Esophagus muscularis mucosa (tissue), 4 donors: ENCODE data around the gene CTDSPL2. TPM values are rescaled to one million over a fixed set of nuclear protein-coding genes. Genes with fewer than 3 reads are reported as not detected.

Experiments used
- DNase-seq: peaks from one replicate; pipeline ENCODE4 v3.0.0-alpha.2; 2017; ENCODE audit errors: extremely low spot score
- H3K27ac ChIP-seq, 4 donors: fragments of 200-600 bp; sonication (generic); replicated peaks in 1 of 4; 1 replicate in 3 of 4; 2 replicates in 1 of 4; pipeline ENCODE4 v1.5.1; 2016 to 2019; ENCODE audit warnings: mild to moderate bottlenecking in 1 of 4
- H3K27me3 ChIP-seq, 4 donors: fragments of 200-600 bp; sonication (generic); one replicate each; pipeline versions ENCODE4 v1.5.1 to v1.6.0; 2016 to 2019
- H3K36me3 ChIP-seq, 4 donors: fragments of 200-600 bp; sonication (generic); one replicate each; pipeline ENCODE4 v1.5.1; 2016 to 2019
- H3K4me1 ChIP-seq, 4 donors: fragments of 200-600 bp; sonication (generic); one replicate each; pipeline ENCODE4 v1.5.1; 2016 to 2019
- H3K4me3 ChIP-seq, 4 donors: fragments of 200-600 bp; sonication (generic); 1 replicate in 2 of 4; 2 replicates in 2 of 4; pipeline ENCODE4 v1.5.1; 2016 to 2019; ENCODE audit warnings: mild to moderate bottlenecking in 4 of 4, moderate library complexity in 1 of 4
- H3K9me3 ChIP-seq, 4 donors: fragments of 200-600 bp; sonication (generic); 1 replicate in 3 of 4; 2 replicates in 1 of 4; pipeline ENCODE4 v1.5.1; 2016 to 2019
- EP300 ChIP-seq: sonication (generic); formaldehyde crosslinking; IDR thresholded peaks from one replicate; pipeline ENCODE4 v1.6.1; 2017; ENCODE audit warnings: antibody characterized with exemption
- POLR2A ChIP-seq: fragments of 450-650 bp; IDR thresholded peaks from one replicate; pipeline ENCODE4 v1.6.1; 2017; ENCODE audit warnings: antibody characterized with exemption, moderate library complexity, mild to moderate bottlenecking, low read depth
- POLR2AphosphoS5 ChIP-seq, 2 donors: sonication (generic); formaldehyde crosslinking; IDR thresholded peaks; one replicate each; pipeline ENCODE4 v1.6.1; 2017; ENCODE audit warnings: antibody characterized with exemption in 2 of 2
- WGBS: methylation state at CpG from one replicate; pipeline ENCODE4 v1.1.5; 2018; 5-methylcytosine and 5-hydroxymethylcytosine counted together
- intact Hi-C: fragments of 100-400 bp; cut with DNase I; formaldehyde crosslinking; loops from one replicate; pipeline ENCODE4 v1.15.1; 2023
- total RNA-seq, 4 donors: library from RNA; depleted of rRNA; stranded (reverse); fragments of >200 nt; gene quantifications; one replicate each; pipeline versions ENCODE4 v1.1.0 to v1.2.1, GENCODE V29; 2016
- TF ChIP-seq, protein P1 (sequence below), 3 experiments: fragments of 200-600 bp in 2 of 3; fragments of 450-650 bp in 1 of 3; sonication (generic) in 2 of 3; IDR thresholded peaks; one replicate each; pipeline ENCODE4 v1.5.1; 2017 to 2019; ENCODE audit warnings: antibody characterized with exemption in 3 of 3, mild to moderate bottlenecking in 2 of 3, moderate library complexity in 1 of 3

CTDSPL2 gene
- total RNA-seq, 4 donors from 2014 or later: 28.8 to 46.4 (median 43.8) TPM

DNA sequence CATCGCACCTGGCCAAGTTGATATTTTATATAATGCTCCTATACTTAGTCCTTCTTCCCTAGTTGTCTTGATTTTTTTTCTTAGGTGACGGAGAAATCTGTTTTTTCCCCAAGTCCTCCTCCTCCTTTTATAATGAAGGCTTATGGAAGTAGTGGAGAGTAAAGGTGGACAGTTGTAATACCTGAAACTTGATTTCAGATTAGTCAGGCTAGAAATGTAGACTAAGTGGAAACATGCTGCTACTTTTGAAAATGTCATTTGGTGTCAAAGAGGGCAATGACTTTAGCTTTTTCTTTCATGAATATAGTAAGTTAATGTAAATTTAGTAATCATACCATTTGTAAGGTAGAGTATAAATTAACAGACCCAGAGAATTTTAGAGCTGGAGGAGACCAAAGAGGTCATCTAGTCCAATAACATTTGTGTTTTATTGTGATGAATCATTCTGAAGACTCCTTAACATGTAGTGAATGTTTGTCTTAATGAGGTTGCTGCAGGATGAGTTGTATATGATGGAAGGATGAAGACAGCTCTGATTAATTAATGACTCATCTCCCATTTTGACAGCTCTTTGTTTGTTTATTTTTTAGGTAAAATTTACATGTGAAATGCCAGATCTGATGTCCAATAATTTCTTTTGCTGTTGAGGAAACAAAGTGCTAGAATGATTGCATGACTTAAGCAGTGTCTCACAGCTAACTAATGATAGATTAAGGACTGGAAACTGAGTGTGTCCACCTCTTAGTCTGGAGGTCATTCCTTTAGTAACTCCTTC, 8.7 kb downstream of the CTDSPL2 start:
- intact Hi-C loops: no loop called here
- 100% methylated on average over 2 of the region's 2 CpGs for WGBS

DNA sequence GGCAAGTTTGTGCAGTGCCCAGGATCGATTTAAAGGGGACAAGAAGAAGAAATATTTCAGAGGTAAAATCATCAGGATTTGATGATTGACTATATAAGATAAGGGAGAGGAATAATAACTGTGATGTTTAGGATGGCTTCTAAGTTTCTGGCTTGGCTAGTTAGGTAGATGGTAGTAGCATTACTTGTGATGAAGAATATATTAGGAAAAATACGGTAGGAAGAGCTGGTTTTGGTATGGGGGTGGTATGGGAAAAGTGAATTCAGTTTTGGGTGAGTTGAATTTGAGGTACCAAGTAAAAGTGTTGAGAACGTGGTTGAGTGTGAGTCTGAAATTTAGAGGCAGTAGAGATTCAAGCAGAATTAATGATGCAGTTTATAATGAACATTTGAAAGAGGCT, 11.0 kb downstream of the CTDSPL2 start:
- 83% methylated on average over 3 of the region's 3 CpGs for WGBS
- intact Hi-C loops: no loop called here
- TF ChIP-seq POLR2AphosphoS5 (IDR thresholded peaks at IDR 0.05): no peak
- TF ChIP-seq POLR2A: no peak
- TF ChIP-seq, protein P1, sequence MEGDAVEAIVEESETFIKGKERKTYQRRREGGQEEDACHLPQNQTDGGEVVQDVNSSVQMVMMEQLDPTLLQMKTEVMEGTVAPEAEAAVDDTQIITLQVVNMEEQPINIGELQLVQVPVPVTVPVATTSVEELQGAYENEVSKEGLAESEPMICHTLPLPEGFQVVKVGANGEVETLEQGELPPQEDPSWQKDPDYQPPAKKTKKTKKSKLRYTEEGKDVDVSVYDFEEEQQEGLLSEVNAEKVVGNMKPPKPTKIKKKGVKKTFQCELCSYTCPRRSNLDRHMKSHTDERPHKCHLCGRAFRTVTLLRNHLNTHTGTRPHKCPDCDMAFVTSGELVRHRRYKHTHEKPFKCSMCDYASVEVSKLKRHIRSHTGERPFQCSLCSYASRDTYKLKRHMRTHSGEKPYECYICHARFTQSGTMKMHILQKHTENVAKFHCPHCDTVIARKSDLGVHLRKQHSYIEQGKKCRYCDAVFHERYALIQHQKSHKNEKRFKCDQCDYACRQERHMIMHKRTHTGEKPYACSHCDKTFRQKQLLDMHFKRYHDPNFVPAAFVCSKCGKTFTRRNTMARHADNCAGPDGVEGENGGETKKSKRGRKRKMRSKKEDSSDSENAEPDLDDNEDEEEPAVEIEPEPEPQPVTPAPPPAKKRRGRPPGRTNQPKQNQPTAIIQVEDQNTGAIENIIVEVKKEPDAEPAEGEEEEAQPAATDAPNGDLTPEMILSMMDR (IDR thresholded peaks at IDR 0.05): no peak
- no peak for TF ChIP-seq EP300
- Histone ChIP-seq H3K27me3 (no peaks in the 10 kb centered on the region), H3K36me3 (no peaks in the 10 kb centered on the region), H3K4me1 (peaks cover 8 to 47% (median 27%) of the 10 kb centered on the region in 4 donors), H3K4me3 (no peak overlapping the region), H3K27ac (no peak overlapping the region), H3K9me3 (no peaks in the 10 kb centered on the region)
- no peak for DNase-seq

More for the DNA sequence above, 8.7 kb downstream of the CTDSPL2 start:
- Histone ChIP-seq H3K9me3 (no peaks in the 10 kb centered on the region), H3K36me3 (peaks cover 0 to 11% (median 0%) of the 10 kb centered on the region in 4 donors), H3K27ac (no peak overlapping the region), H3K27me3 (no peaks in the 10 kb centered on the region), H3K4me3 (no peak overlapping the region), H3K4me1 (peaks cover 7 to 40% (median 27%) of the 10 kb centered on the region in 4 donors)
- TF ChIP-seq EP300 (no peak), POLR2AphosphoS5 (IDR thresholded peaks at IDR 0.05) (no peak), POLR2A (no peak)
- TF ChIP-seq, protein P1 (IDR thresholded peaks at IDR 0.05): no peak
- DNase-seq: no peak

DNA sequence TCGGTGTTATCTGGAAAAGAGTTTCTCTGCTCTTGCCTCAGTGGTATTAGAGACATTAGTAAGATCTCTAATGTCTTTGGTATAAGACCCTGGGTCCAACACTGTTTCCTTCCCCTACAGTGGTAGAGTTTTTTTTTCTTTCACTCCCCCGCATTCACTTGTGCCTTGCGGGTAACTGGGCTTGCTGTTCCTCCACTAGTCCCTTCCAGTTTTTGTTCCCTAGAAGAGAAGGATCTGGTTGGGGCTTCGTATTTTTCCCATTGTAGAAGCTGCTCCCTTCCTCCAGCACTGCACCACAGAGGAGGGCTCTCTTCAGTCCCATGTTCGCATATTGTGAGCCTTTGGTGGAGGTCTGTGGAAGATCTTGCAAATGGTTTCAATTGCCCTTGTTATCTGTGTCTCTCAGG, 13.7 kb downstream of the CTDSPL2 start:
- no peak overlapping the region for H3K27ac ChIP-seq
- H3K4me1 ChIP-seq: peaks cover 8 to 47% (median 25%) of the 10 kb centered on the region in 4 donors
- DNase-seq: no peak
- intact Hi-C loops: no loop called here
- no peak overlapping the region for H3K4me3 ChIP-seq
- no peaks in the 10 kb centered on the region for H3K9me3 ChIP-seq
- H3K27me3 ChIP-seq: no peaks in the 10 kb centered on the region
- H3K36me3 ChIP-seq: no peaks in the 10 kb centered on the region
- TF ChIP-seq POLR2A (no peak), POLR2AphosphoS5 (IDR thresholded peaks at IDR 0.05) (no peak), EP300 (no peak)
- TF ChIP-seq, protein P1 (IDR thresholded peaks at IDR 0.05): no peak
- 90% methylated on average over 5 of the region's 5 CpGs for WGBS

GRCh38 chr15:44443515-44443914, 16.1 kb downstream of the CTDSPL2 start:
- WGBS: 100% methylated on average over 3 of the region's 3 CpGs
- Histone ChIP-seq H3K9me3 (no peaks in the 10 kb centered on the region), H3K27me3 (no peaks in the 10 kb centered on the region), H3K27ac (no peak overlapping the region), H3K4me3 (no peak overlapping the region), H3K36me3 (peaks cover 0 to 8% (median 1%) of the 10 kb centered on the region in 4 donors), H3K4me1 (peaks cover 0 to 40% (median 14%) of the 10 kb centered on the region in 4 donors)
- TF ChIP-seq, protein P1 (IDR thresholded peaks at IDR 0.05): no peak
- TF ChIP-seq POLR2A (no peak), POLR2AphosphoS5 (IDR thresholded peaks at IDR 0.05) (no peak), EP300 (no peak)
- DNase-seq: no peak
- intact Hi-C loops: no loop called here
